Measurements from ENCODE around the gene HDC.

GRCh38 chr15:50219820-50220219 lies 45.7 kb downstream of the HDC start:
- no peak for TF ChIP-seq CTCF (IDR thresholded peaks at IDR 0.05)
- no peak for TF ChIP-seq POLR2A (IDR thresholded peaks at IDR 0.05)
- no peak for TF ChIP-seq EP300 (IDR thresholded peaks at IDR 0.05)

Data from tibial nerve (tissue), 4 donors.